HepG2 (cell line): ENCODE measurements around the gene SULT2B1. TPM values are rescaled to one million over a fixed set of nuclear protein-coding genes. Genes with fewer than 3 reads are reported as not detected.

Experiments used
- AGO2 ChIP-seq: fragments of 200-400 bp; formaldehyde crosslinking; optimal IDR thresholded peaks from 2 replicates; pipeline ENCODE3; 2017; ENCODE audit warnings: mild to moderate bottlenecking, low read depth, low read length, moderate library complexity
- CENPT ChIP-seq: sonication (generic); formaldehyde crosslinking; IDR thresholded peaks from 2 replicates; pipeline ENCODE4 v1.8.0; 2022; ENCODE audit warnings: low read depth, mild to moderate bottlenecking, moderate library complexity, missing genetic modification reagents
- GABPB1 ChIP-seq: IDR thresholded peaks from 2 replicates; pipeline ENCODE4 v1.6.1; 2016; ENCODE audit warnings: mild to moderate bottlenecking, missing genetic modification reagents, moderate library complexity, missing compliant biosample characterization
- ISX ChIP-seq: sonication (generic); formaldehyde crosslinking; conservative IDR thresholded peaks from 2 replicates; pipeline ENCODE4 v1.5.0; 2020; ENCODE audit warnings: missing genetic modification reagents
- JUN ChIP-seq: sonication (generic); formaldehyde crosslinking; IDR thresholded peaks from 2 replicates; pipeline ENCODE4 v1.4.0; 2020; ENCODE audit warnings: mild to moderate bottlenecking, missing genetic modification reagents
- MEIS1 ChIP-seq: sonication (generic); formaldehyde crosslinking; IDR thresholded peaks from 2 replicates; pipeline ENCODE4 v1.9.0; 2021; ENCODE audit warnings: mild to moderate bottlenecking, missing genetic modification reagents, moderate library complexity, borderline replicate concordance
- RFX5 ChIP-seq: IDR thresholded peaks from 2 replicates; pipeline ENCODE4 v1.6.1; 2011; ENCODE audit warnings: low read depth, low read length, improper control_type of control experiment
- RORA ChIP-seq: sonication (generic); formaldehyde crosslinking; IDR thresholded peaks from 2 replicates; pipeline ENCODE4 v1.5.0; 2020; ENCODE audit warnings: mild to moderate bottlenecking, missing genetic modification reagents, moderate library complexity
- SETDB1 ChIP-seq: sonication (generic); formaldehyde crosslinking; IDR thresholded peaks from 2 replicates; pipeline ENCODE4 v1.5.1; 2020; ENCODE audit warnings: missing genetic modification reagents, mild to moderate bottlenecking, borderline replicate concordance
- SIX4 ChIP-seq: sonication (generic); formaldehyde crosslinking; IDR thresholded peaks from 2 replicates; pipeline ENCODE4 v1.4.0; 2020; ENCODE audit warnings: missing genetic modification reagents
- SOX13 ChIP-seq, 3 experiments: fragments of 450-650 bp in 1 of 3; sonication (generic) in 1 of 3; formaldehyde crosslinking in 1 of 3; IDR thresholded peaks in 2 of 3; conservative IDR thresholded peaks in 1 of 3; 2 replicates each; pipeline versions ENCODE4 v1.5.0 to v1.6.1; 2016 to 2020; ENCODE audit warnings: antibody characterized with exemption in 1 of 3, mild to moderate bottlenecking in 1 of 3, missing compliant biosample characterization in 1 of 3, missing genetic modification reagents in 1 of 3, moderate library complexity in 1 of 3
- TAF1 ChIP-seq: sonication (generic); formaldehyde crosslinking; IDR thresholded peaks from 2 replicates; pipeline ENCODE4 v1.4.0; 2020; ENCODE audit warnings: missing genetic modification reagents
- TCF12 ChIP-seq, 2 experiments: fragments of 450-650 bp in 1 of 2; sonication (generic) in 1 of 2; formaldehyde crosslinking in 1 of 2; IDR thresholded peaks; 2 replicates each; pipeline versions ENCODE4 v1.6.1 to v1.8.0; 2017 to 2022; ENCODE audit warnings: antibody characterized with exemption in 1 of 2, mild to moderate bottlenecking in 1 of 2, missing genetic modification reagents in 1 of 2, moderate library complexity in 1 of 2
- TMF1 ChIP-seq: sonication (generic); formaldehyde crosslinking; IDR thresholded peaks from 2 replicates; pipeline ENCODE4 v1.8.1; 2022; ENCODE audit warnings: low read depth, missing genetic modification reagents
- TSC22D2 ChIP-seq: sonication (generic); formaldehyde crosslinking; IDR thresholded peaks from 2 replicates; pipeline ENCODE4 v1.5.1; 2020; ENCODE audit warnings: missing genetic modification reagents, mild to moderate bottlenecking, borderline replicate concordance
- ZBTB8A ChIP-seq: sonication (generic); formaldehyde crosslinking; IDR thresholded peaks from 2 replicates; pipeline ENCODE4 v1.4.0; 2020; ENCODE audit warnings: mild to moderate bottlenecking, low read depth, missing genetic modification reagents, borderline replicate concordance
- ZFP82 ChIP-seq: sonication (generic); formaldehyde crosslinking; IDR thresholded peaks from 2 replicates; pipeline ENCODE4 v1.5.1; 2020; ENCODE audit warnings: mild to moderate bottlenecking, missing genetic modification reagents, borderline replicate concordance
- ZNF224 ChIP-seq: sonication (generic); formaldehyde crosslinking; IDR thresholded peaks from 2 replicates; pipeline ENCODE4 v1.5.0; 2020; ENCODE audit warnings: mild to moderate bottlenecking, missing genetic modification reagents
- ZNF225 ChIP-seq: sonication (generic); formaldehyde crosslinking; IDR thresholded peaks from 2 replicates; pipeline ENCODE4 v1.4.0; 2020; ENCODE audit warnings: mild to moderate bottlenecking, missing genetic modification reagents
- ZNF343 ChIP-seq: sonication (generic); formaldehyde crosslinking; IDR thresholded peaks from 2 replicates; pipeline ENCODE4 v1.4.0; 2020; ENCODE audit warnings: mild to moderate bottlenecking, missing genetic modification reagents
- ZNF510 ChIP-seq: sonication (generic); formaldehyde crosslinking; IDR thresholded peaks from 2 replicates; pipeline ENCODE4 v1.4.0; 2020; ENCODE audit warnings: low read depth, mild to moderate bottlenecking, missing genetic modification reagents
- ZNF768 ChIP-seq: sonication (generic); formaldehyde crosslinking; IDR thresholded peaks from 2 replicates; pipeline ENCODE4 v1.4.0; 2020; ENCODE audit warnings: missing genetic modification reagents
- ZZZ3 ChIP-seq: sonication (generic); formaldehyde crosslinking; IDR thresholded peaks from 2 replicates; pipeline ENCODE4 v1.4.0; 2020; ENCODE audit warnings: missing genetic modification reagents, mild to moderate bottlenecking, borderline replicate concordance
- polyA plus RNA-seq, 8 experiments: library from polyadenylated mRNA; depleted of rRNA in 3 of 8; stranded (reverse) in 7 of 8; unstranded in 1 of 8; fragments of >200 nt; fragmentation: Illumina TruSeq in 4 of 8; extraction: Trizol in 4 of 8; gene quantifications; 2 replicates each; pipeline versions ENCODE4 v1.2.1 to v1.2.3, GENCODE V29; 2011 to 2016; ENCODE audit warnings: low read depth in 4 of 8, missing spikeins in 1 of 8, mixed read lengths in 1 of 8; ENCODE audit not compliant: insufficient read depth in 1 of 8
- total RNA-seq, 5 experiments: library from RNA; depleted of rRNA; stranded (reverse); fragments of >200 nt; fragmentation: Illumina TruSeq; extraction: Trizol; gene quantifications; 2 replicates each; pipeline ENCODE4 v1.2.3, GENCODE V29; 2016; ENCODE audit warnings: low read depth in 1 of 5
- TF ChIP-seq, protein P1 (sequence below): sonication (generic); formaldehyde crosslinking; IDR thresholded peaks from 2 replicates; pipeline ENCODE4 v1.4.0; 2020; ENCODE audit warnings: missing genetic modification reagents
- TF ChIP-seq, protein P2 (sequence below): sonication (generic); formaldehyde crosslinking; IDR thresholded peaks from 2 replicates; pipeline ENCODE4 v1.5.0; 2020; ENCODE audit warnings: mild to moderate bottlenecking, missing genetic modification reagents

Gene SULT2B1
- total and polyA plus RNA-seq, 2 of the 13 experiments (the other 11 are each of a cell fraction or from before 2014, with no cell fraction given), result 0.13 TPM; not detected in 1

DNA sequence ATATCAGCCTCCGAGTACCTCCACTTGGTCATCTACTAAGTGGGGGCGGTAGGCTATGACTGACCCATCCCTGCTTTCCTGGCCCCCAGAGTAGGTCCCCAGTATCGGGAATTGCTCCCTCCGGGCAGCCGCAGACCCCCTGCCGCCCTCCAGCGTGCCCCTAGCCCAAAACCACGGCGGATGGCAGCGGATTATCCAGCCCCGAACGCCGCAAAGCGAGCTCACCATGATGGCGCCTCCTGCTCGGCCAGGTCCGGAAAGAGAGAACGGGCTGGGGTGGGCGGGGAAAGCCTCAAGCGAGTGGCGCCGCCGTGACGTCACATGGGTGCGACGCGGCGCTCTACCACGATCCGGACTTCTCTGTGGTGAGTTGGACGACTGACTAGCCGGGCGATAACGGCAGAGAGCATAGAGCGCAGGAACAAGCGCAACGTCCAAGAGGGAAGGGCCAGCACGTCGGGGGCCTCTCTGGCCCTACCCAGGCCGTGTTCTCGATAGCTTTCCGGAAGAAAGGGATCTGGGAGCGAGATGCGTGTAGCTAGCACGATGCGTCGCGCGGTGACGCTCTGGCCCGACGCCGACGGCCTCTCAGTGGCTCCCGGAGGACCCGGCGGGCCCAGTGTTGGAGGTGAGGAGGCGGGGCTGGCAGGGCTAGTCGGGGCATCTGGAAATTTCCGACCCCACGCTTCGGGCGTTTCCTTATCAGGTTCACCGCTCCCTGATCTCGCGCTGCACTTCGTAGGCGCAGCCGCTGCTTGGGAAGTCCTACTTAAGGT lies 67.1 kb downstream of the SULT2B1 start, which contains the start of the genes RPL18 and SPHK2 (continued):
- TF ChIP-seq ZZZ3 (CRISPR knock-in tag) (peak; percentile 97; the same call in 1 of the 2 replicates), ZBTB8A (CRISPR knock-in tag) (no peak), ISX (CRISPR knock-in tag) (no peak), SIX4 (CRISPR knock-in tag) (peak; percentile 50; the same call in 1 of the 2 replicates), AGO2 (peak; percentile 80), TAF1 (CRISPR knock-in tag) (peak; percentile 96), ZNF343 (CRISPR knock-in tag) (peak; percentile 62; the same call in 1 of the 2 replicates), JUN (CRISPR knock-in tag) (0 out of 2 replicates have a peak, but pooled peaks have one; percentile 53), ZNF225 (peak; percentile 70), ZNF510 (CRISPR knock-in tag) (peak; percentile 24; the same call in 1 of the 2 replicates), SETDB1 (no peak), CENPT (0 out of 2 replicates have a peak, but pooled peaks have one; percentile 47), ZFP82 (CRISPR knock-in tag) (peak; percentile 94; the same call in 1 of the 2 replicates), GABPB1 (CRISPR knock-in tag) (peak; percentile 99), ZNF224 (CRISPR knock-in tag) (peak; percentile 56; the same call in 1 of the 2 replicates), ZNF768 (CRISPR knock-in tag) (peak; percentile 70), TMF1 (CRISPR knock-in tag) (no peak), RFX5 (peak; percentile 75; the same call in 1 of the 2 replicates), RORA (CRISPR knock-in tag) (0 out of 2 replicates have a peak, but pooled peaks have one; percentile 20), TSC22D2 (CRISPR knock-in tag) (0 out of 2 replicates have a peak, but pooled peaks have one; percentile 11), TCF12 (IDR thresholded peaks at IDR 0.05) (no peak), TCF12 (CRISPR knock-in tag; IDR thresholded peaks at IDR 0.05) (no peak), SOX13 (IDR thresholded peaks at IDR 0.05) (no peak), SOX13 (CRISPR knock-in tag; conservative IDR thresholded peaks at IDR 0.05 in 1 of 2, IDR thresholded peaks at IDR 0.05 in 1 of 2) (peak in 1 of 2 experiments; percentile 46; a peak in 1 of 4 replicates), MEIS1 (CRISPR knock-in tag) (peak; percentile 86; the same call in 1 of the 2 replicates)
- TF ChIP-seq, protein P1, sequence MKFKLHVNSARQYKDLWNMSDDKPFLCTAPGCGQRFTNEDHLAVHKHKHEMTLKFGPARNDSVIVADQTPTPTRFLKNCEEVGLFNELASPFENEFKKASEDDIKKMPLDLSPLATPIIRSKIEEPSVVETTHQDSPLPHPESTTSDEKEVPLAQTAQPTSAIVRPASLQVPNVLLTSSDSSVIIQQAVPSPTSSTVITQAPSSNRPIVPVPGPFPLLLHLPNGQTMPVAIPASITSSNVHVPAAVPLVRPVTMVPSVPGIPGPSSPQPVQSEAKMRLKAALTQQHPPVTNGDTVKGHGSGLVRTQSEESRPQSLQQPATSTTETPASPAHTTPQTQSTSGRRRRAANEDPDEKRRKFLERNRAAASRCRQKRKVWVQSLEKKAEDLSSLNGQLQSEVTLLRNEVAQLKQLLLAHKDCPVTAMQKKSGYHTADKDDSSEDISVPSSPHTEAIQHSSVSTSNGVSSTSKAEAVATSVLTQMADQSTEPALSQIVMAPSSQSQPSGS (CRISPR knock-in tag), result peak; percentile 94
- TF ChIP-seq, protein P2, sequence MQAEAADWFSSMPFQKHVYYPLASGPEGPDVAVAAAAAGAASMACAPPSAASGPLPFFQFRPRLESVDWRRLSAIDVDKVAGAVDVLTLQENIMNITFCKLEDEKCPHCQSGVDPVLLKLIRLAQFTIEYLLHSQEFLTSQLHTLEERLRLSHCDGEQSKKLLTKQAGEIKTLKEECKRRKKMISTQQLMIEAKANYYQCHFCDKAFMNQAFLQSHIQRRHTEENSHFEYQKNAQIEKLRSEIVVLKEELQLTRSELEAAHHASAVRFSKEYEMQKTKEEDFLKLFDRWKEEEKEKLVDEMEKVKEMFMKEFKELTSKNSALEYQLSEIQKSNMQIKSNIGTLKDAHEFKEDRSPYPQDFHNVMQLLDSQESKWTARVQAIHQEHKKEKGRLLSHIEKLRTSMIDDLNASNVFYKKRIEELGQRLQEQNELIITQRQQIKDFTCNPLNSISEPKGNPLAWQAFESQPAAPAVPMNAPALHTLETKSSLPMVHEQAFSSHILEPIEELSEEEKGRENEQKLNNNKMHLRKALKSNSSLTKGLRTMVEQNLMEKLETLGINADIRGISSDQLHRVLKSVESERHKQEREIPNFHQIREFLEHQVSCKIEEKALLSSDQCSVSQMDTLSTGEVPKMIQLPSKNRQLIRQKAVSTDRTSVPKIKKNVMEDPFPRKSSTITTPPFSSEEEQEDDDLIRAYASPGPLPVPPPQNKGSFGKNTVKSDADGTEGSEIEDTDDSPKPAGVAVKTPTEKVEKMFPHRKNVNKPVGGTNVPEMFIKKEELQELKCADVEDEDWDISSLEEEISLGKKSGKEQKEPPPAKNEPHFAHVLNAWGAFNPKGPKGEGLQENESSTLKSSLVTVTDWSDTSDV (CRISPR knock-in tag), result no peak
